GM13976 (cell line): ENCODE measurements around the gene TCEAL4.

Source experiments
- DNase-seq: peaks from one replicate; pipeline ENCODE4 v3.0.0; 2012; ENCODE audit warnings: low spot score
- CTCF ChIP-seq: IDR thresholded peaks from 2 replicates; pipeline ENCODE4 v1.5.1; 2012; ENCODE audit warnings: borderline replicate concordance, mild to moderate bottlenecking; ENCODE audit not compliant: insufficient read depth; ENCODE audit errors: extremely low read depth, missing control alignments, control extremely low read depth
- in situ Hi-C: fragments of 300-500 bp; cut with MboI; formaldehyde crosslinking; loops from one replicate; pipeline ENCODE4 v1.12.0; 2022; ENCODE audit warnings: low sequenced_read_pairs, mixed read lengths, inconsistent platforms; ENCODE audit not compliant: unreplicated experiment

TCEAL4 gene

GRCh38 chrX:103585411-103586313, at the start of gene TCEAL4:
TSS of gene TCEAL4 (plus strand) at chrX:103585515. CDS start at chrX:103586676, 1,161 bp downstream.
- in situ Hi-C loops: no loop called here
- no peak for TF ChIP-seq CTCF
- peak; percentile 53 for DNase-seq

- in situ Hi-C loops: no loop called here
- DNase-seq: no peak
- no peak for TF ChIP-seq CTCF
These were observed 49.2 kb upstream of the TCEAL4 start for GRCh38 chrX:103536071-103536470.

GRCh38 chrX:103536732-103537131, 48.6 kb upstream of the TCEAL4 start:
- DNase-seq: no peak
- in situ Hi-C loops: no loop called here
- TF ChIP-seq CTCF: no peak

GRCh38 chrX:103537871-103538387, 47.4 kb upstream of the TCEAL4 start:
- no peak for TF ChIP-seq CTCF
- in situ Hi-C loops: no loop called here
- DNase-seq: no peak

GRCh38 chrX:103538728-103539127, 46.6 kb upstream of the TCEAL4 start:
- in situ Hi-C loops: no loop called here
- DNase-seq: no peak
- TF ChIP-seq CTCF: no peak

GRCh38 chrX:103539695-103540094, 45.6 kb upstream of the TCEAL4 start:
- no peak for DNase-seq
- in situ Hi-C loops: no loop called here

More at GRCh38 chrX:103539695-103540094, 45.6 kb upstream of the TCEAL4 start:
- no peak for TF ChIP-seq CTCF
